Cardiac muscle cell (in vitro differentiated cells and primary cell): ENCODE results near the gene SOX13. TPM values are rescaled to one million over a fixed set of nuclear protein-coding genes. Genes with fewer than 3 reads are reported as not detected.

ENCODE experiments used
- DNase-seq, 2 donors: peaks; one replicate each; pipeline versions ENCODE4 v3.0.0 to v3.0.0-alpha.2; 2010 to 2017; ENCODE audit warnings: low read depth in 1 of 2, low spot score in 1 of 2
- H3K27ac ChIP-seq: fragments of 200-600 bp; sonication (generic); 2 replicates; pipeline ENCODE4 v1.5.1; 2016
- H3K27me3 ChIP-seq: fragments of 200-600 bp; sonication (generic); 2 replicates; pipeline ENCODE4 v1.6.0; 2016; ENCODE audit warnings: control low read depth
- H3K36me3 ChIP-seq: fragments of 200-600 bp; sonication (generic); 2 replicates; pipeline ENCODE4 v1.5.1; 2016; ENCODE audit warnings: control low read depth
- H3K4me1 ChIP-seq: fragments of 200-600 bp; sonication (generic); 2 replicates; pipeline ENCODE4 v1.8.1; 2017; ENCODE audit warnings: low read depth, mild to moderate bottlenecking, mixed run types
- H3K4me3 ChIP-seq: fragments of 200-600 bp; sonication (generic); 2 replicates; pipeline ENCODE4 v1.5.1; 2016; ENCODE audit warnings: mild to moderate bottlenecking
- H3K9me3 ChIP-seq: fragments of 200-600 bp; sonication (generic); 2 replicates; pipeline ENCODE4 v1.5.1; 2017; ENCODE audit warnings: low read depth, mild to moderate bottlenecking, control low read depth
- CTCF ChIP-seq: IDR thresholded peaks from 2 replicates; pipeline ENCODE4 v1.5.1; 2012; ENCODE audit warnings: low read depth, mild to moderate bottlenecking, low read length
- polyA plus RNA-seq: library from polyadenylated mRNA; unstranded; fragments of >200 nt; fragmentation: Nextera tagmentation; extraction: Ambion mirVana; gene quantifications from 2 replicates; pipeline ENCODE4 v1.2.1, GENCODE V29; 2016
- total RNA-seq: library from RNA; depleted of rRNA; stranded (reverse); fragments of >200 nt; gene quantifications from 2 replicates; pipeline ENCODE4 v1.2.3, GENCODE V29; 2016

Gene SOX13
- total and polyA plus RNA-seq, 2 experiments from 2014 or later = 34.8 to 39.7 TPM

GRCh38 chr1:204112876-204113730 lies 40.2 kb downstream of the SOX13 start:
- no peaks in the 10 kb centered on the region for H3K4me1 ChIP-seq
- no peak for DNase-seq
- H3K27ac ChIP-seq = no peak overlapping the region
- no peaks in the 10 kb centered on the region for H3K27me3 ChIP-seq
- no peaks in the 10 kb centered on the region for H3K9me3 ChIP-seq
- TF ChIP-seq CTCF = no peak
- H3K4me3 ChIP-seq = no peak overlapping the region
- no peaks in the 10 kb centered on the region for H3K36me3 ChIP-seq

- Histone ChIP-seq H3K36me3 (peaks cover 4% of the 10 kb centered on the region), H3K9me3 (no peaks in the 10 kb centered on the region), H3K4me1 (no peaks in the 10 kb centered on the region), H3K27ac (no peak overlapping the region), H3K4me3 (no peak overlapping the region), H3K27me3 (no peaks in the 10 kb centered on the region)
- DNase-seq = no peak
- no peak for TF ChIP-seq CTCF
Measured at GRCh38 chr1:204113896-204114295, 41.0 kb downstream of the SOX13 start.

GRCh38 chr1:204114606-204115005 lies 41.7 kb downstream of the SOX13 start:
- H3K4me3 ChIP-seq = no peak overlapping the region
- peaks cover 6% of the 10 kb centered on the region for H3K36me3 ChIP-seq
- no peaks in the 10 kb centered on the region for H3K27me3 ChIP-seq
- DNase-seq = no peak
- no peaks in the 10 kb centered on the region for H3K4me1 ChIP-seq
- H3K27ac ChIP-seq = no peak overlapping the region
- no peaks in the 10 kb centered on the region for H3K9me3 ChIP-seq
- no peak for TF ChIP-seq CTCF

- no peak for DNase-seq
- no peaks in the 10 kb centered on the region for H3K4me1 ChIP-seq
- H3K36me3 ChIP-seq = peaks cover 9% of the 10 kb centered on the region
- no peaks in the 10 kb centered on the region for H3K9me3 ChIP-seq
- TF ChIP-seq CTCF = no peak
- H3K4me3 ChIP-seq = no peak overlapping the region
- no peaks in the 10 kb centered on the region for H3K27me3 ChIP-seq
- H3K27ac ChIP-seq = no peak overlapping the region
Measured at GRCh38 chr1:204115116-204115515, 42.2 kb downstream of the SOX13 start.

- DNase-seq = no peak
- TF ChIP-seq CTCF = no peak
- H3K36me3 ChIP-seq = peaks cover 12% of the 10 kb centered on the region
- H3K9me3 ChIP-seq = no peaks in the 10 kb centered on the region
- H3K27me3 ChIP-seq = no peaks in the 10 kb centered on the region
- H3K4me3 ChIP-seq = no peak overlapping the region
- H3K4me1 ChIP-seq = no peaks in the 10 kb centered on the region
- H3K27ac ChIP-seq = no peak overlapping the region
Measured at GRCh38 chr1:204116539-204116938, 43.6 kb downstream of the SOX13 start.
